Endothelial cell of coronary artery (primary cell): Measurements from ENCODE around the gene UCKL1. TPM values are rescaled to one million over a fixed set of nuclear protein-coding genes. Genes with fewer than 3 reads are reported as not detected.

Experiments used
- total RNA-seq: library from RNA; depleted of rRNA; stranded (reverse); fragments of >200 nt; gene quantifications from 2 replicates; pipeline ENCODE4 v1.2.3, GENCODE V29; 2014

The UCKL1 gene
- 25.3 and 29.2 TPM in 2 replicates for total RNA-seq

DNA sequence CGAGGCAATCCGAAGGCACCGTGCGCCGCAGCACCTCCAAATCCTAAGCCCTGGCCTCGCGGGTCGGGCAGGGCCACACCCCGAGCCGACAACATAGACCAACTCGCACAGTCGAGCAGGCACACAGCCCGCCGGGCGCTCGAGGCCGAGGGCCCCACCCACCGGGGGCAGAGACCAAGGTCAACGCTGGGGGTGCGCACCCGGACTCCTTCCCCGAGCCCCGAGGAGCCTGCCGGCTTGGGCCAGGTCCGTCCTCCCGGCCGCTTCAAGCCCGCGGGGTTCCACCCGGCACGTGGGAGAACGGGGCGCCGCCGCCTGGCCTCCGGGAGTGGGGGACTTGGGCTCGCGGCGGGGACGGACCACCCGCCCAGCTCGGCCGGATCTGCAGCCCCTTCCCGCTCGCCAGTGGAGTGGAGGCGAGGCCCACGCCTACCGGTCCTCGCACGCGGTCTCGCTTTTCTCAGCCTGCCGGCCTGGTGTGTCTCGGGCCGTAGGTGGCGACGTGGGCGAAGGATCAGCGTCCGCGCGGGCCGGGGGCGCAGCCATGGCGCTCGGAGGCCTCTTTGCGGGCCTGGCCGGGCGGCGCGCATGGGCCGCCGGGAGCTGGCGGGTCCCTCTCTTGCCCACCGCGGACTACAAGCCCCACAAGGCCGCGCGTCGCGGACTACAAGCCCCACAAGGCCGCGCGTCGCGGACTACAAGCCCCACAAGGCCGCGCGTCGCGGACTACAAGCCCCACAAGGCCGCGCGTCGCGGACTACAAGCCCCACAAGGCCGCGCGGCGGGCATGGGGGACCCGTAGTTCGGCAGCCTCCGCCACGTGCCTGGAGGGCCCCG lies at the start of gene UCKL1:
Gene UCKL1, minus strand, starts transcription at position 590 of the 837 bp plus-strand sequence. Its CDS starts 44 bp downstream, at position 546.

DNA sequence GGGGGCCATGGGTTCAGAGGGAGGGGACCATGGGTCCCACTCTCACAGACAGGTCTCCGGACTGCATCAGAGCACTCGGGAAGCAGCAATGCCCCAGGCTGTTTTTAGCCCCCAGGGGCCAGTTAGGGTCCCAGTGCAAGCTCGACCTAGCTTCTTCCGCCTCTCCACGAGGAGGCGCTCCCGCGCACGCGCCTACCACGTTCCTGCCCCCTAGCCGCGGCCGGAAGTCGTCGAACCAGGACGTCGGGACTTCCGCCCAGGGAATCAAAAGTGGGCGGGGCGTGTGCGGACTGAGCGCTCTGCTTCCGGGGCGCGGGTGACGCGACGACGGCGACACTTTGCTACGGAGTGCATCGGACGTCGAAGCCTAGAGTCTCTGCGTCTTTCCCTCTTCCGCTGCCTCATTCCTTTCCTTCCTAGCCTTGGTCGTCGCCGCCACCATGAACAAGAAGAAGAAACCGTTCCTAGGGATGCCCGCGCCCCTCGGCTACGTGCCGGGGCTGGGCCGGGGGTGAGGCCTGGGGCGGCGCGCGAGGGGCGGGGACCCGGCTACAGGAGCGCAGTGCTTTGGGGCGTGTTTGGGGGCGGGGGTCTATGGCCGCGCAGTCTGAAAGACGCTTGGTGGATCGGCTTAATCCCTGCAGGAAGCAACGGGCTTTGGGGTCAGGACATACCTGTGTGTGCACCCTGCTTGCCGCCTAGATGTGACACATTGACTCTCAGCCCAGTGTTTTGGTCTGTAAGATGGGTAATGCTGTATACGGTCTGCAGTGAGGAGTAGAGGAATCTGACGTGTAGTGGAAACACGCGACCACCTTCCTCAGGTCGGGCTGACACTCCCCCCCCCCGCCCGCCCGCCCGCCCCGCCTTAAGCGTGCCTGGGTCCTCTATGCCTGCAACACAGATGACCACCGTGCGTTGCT lies 24.9 kb upstream of the UCKL1 start, which contains the start of gene PRPF6:
Gene PRPF6, plus strand, starts transcription at position 327 of the 923 bp plus-strand sequence. Its CDS starts 114 bp downstream, at position 441.

DNA sequence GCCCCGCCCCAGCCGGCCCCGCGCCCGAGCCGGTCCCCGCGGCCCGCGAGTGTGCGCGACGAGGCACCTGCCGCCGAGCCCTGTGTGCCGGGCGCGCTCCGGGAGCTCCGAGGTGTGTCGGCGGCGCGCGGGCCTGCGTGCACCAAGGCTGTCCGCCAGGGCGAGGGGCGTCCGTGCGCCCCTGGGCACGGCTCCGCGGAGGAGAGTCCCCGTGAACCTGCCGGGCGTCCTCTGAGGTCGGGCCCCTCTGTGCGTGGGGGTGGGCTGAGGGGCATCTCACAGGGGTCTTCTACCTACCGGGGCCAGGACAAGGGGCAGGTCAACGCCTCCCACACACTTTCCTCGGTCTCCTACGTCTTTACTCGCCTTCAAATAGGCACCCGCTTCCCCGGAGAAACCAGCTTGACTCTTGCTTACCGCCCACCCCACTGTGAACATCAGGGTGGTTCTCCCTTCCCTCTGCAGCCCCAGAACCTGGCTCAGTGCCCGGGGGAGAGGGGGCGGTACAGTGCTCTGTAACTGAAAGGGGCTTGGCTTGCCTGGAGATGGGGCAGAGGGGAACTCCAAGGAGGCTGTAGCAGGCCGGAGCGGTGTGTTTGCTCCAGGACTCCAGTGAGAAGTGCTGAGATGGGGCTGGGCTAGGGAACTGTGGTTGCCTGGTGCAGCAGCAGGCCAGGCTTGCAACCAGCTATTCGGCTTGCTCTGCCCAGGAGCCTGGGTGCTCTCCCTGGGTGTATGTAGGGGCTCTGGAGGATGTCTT lies 23.5 kb upstream of the UCKL1 start, which contains the start of gene SAMD10:
Gene SAMD10, minus strand, starts transcription at position 86 of the 760 bp plus-strand sequence. CDS start 175 bp downstream, outside the sequence.

DNA sequence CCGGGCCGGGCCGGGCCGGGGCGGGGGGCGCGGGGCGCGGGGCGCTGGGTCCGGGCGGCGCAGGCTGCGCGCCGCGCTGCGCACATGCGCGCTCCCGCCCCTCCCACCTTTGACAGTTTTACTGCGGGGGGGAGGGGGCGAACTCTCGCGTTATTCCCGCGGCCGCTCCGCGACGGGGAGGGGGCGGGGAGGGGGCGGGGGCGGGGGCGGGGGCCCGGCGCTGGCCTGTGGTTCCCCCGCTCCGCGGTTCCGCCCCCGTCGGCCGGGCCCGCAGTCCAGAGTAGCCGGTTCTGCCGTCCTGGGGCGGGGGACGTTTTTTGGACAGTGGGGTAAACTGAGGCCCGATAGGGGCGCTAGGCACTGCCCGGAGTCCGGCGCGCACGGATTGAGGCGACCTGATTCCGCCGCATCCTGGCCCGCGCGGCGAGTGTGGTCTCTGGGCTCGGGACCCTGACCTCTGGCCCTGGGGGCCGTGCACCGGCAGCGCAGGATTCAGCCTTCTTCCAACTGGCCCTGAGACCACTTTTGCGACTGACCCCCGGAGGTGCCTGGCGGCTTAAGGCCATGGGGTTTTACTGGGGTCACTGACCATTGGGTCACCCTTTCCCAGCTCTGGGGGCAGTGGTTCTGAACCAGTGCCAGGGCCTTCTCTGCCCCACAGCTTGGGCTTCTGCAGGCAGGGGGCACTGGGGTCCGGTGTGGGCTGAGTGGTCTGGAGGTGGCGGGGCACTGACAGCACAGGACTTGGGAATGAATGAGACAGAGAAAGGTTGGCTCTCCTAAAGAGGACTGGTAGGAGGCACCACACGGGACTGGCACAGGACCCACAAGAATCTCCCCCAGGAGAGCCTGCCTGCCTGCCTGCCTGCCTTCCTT lies 13.9 kb upstream of the UCKL1 start, which contains the start of gene ZNF512B:
Gene ZNF512B, minus strand, starts transcription at position 93 of the 876 bp plus-strand sequence. CDS start 1,980 bp downstream, outside the sequence.

DNA sequence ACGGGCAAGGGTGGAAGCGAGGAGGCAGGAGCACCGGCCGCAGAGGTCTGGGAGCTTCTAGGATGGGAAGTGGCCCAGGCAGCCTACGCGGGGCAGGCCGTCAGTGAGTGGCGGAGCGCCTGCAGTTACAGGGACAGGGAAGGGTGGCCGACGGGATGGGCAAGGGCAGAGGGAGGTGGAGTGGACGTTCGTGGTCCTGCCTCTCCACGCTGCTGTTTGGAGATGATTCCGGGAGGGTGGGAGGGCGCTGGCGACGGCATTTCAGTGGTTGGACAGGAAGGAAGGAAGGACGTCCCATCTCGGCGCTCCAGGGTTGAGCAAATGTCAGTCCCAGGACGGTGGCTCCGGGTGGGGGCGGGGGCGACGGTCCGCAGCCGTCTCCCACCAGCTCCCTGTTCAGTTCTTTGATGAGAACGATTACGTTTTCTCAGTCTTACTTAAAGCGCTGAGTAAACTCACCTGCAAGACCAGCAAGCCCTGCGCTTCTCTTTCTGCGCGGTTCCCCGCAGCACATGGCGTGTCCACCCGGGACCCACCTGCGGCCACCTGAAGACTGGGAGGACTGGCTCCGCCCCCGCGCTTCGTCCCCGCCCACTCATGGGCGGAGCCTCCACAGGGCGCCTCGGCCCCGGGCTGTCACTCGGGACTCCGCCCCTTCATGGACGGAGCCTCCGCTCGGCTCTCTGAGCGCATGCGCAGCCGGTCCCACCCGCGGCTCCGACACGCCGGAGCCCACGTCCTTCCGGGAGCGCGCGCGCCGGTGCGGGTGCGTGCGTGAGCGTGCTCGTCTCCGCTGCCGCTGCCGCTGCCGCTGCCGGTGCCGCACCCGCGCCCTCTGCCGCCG lies 61.6 kb downstream of the UCKL1 start, which contains the start of gene DNAJC5:
Gene DNAJC5, plus strand, starts transcription at position 769 of the 844 bp plus-strand sequence. CDS start 33,220 bp downstream, outside the sequence.

Other genes starting within 250 kb of the UCKL1 start
- gene ARFRP1, start 248.4 kb downstream of the UCKL1 start, total RNA-seq: 39.6 and 54.9 TPM in 2 replicates
- gene ZGPAT, start 248.4 kb downstream of the UCKL1 start, total RNA-seq: 17.9 and 21.7 TPM in 2 replicates
- gene LIME1, start 219.8 kb downstream of the UCKL1 start, total RNA-seq: 2.2 and 4.3 TPM in 2 replicates
- gene SLC2A4RG, start 216.6 kb downstream of the UCKL1 start, total RNA-seq: 12.4 and 12.5 TPM in 2 replicates
- gene ZBTB46, start 125.2 kb downstream of the UCKL1 start, total RNA-seq: 7.8 and 12.8 TPM in 2 replicates
- not detected in 2 replicates for gene ABHD16B, start 94.9 kb downstream of the UCKL1 start, total RNA-seq
- gene TPD52L2, start 91.1 kb downstream of the UCKL1 start, total RNA-seq: 101 and 131 TPM in 2 replicates
- gene DNAJC5, start 61.3 kb downstream of the UCKL1 start, total RNA-seq: 82.5 and 84.7 TPM in 2 replicates
- 9.9 and 10.3 TPM in 2 replicates for gene ZNF512B, start 13.5 kb upstream of the UCKL1 start, total RNA-seq
- gene SAMD10, start 23.2 kb upstream of the UCKL1 start, total RNA-seq: 1.8 and 2.2 TPM in 2 replicates
- gene PRPF6, start 24.7 kb upstream of the UCKL1 start, total RNA-seq: 76.2 and 81.9 TPM in 2 replicates
- 1.9 TPM in 2 replicates for gene C20orf204, start 79.8 kb upstream of the UCKL1 start, total RNA-seq
- gene SOX18, start 93.2 kb upstream of the UCKL1 start, total RNA-seq: 16.0 and 23.7 TPM in 2 replicates
- gene TCEA2, start 106.8 kb upstream of the UCKL1 start, total RNA-seq: 25.1 and 39.3 TPM in 2 replicates
- 17.0 and 17.5 TPM in 2 replicates for gene RGS19, start 123.1 kb upstream of the UCKL1 start, total RNA-seq
- 1.3 and 2.6 TPM in 2 replicates for gene OPRL1, start 123.7 kb upstream of the UCKL1 start, total RNA-seq
- not detected in 2 replicates for gene LKAAEAR1, start 128.0 kb upstream of the UCKL1 start, total RNA-seq
- not detected in 2 replicates for gene NPBWR2, start 151.1 kb upstream of the UCKL1 start, total RNA-seq
- gene MYT1, start 208.0 kb upstream of the UCKL1 start, total RNA-seq: not detected in 2 replicates